Left kidney (tissue), 2 donors: ENCODE data around the gene BMPR1B. TPM values are rescaled to one million over a fixed set of nuclear protein-coding genes. Genes with fewer than 3 reads are reported as not detected.
A peak's percentile ranks its signal among the peaks of the same experiment; 100 is the strongest.

ENCODE experiments used
- DNase-seq: peaks from one replicate; pipeline ENCODE4 v3.0.0-alpha.2; 2013
- polyA plus RNA-seq: library from polyadenylated mRNA; unstranded; fragments of 120-200 nt; gene quantifications from one replicate; pipeline ENCODE4 v1.2.1, GENCODE V29; 2013; ENCODE audit not compliant: insufficient read length

The BMPR1B gene
- polyA plus RNA-seq, 1 donor, result 22.7 TPM

- DNase-seq, result no peak
These were observed 154.9 kb downstream of the BMPR1B start for GRCh38 chr4:94912606-94913005.

GRCh38 chr4:94913316-94913715 is 155.6 kb downstream of the BMPR1B start:
- DNase-seq, result no peak

- DNase-seq, result no peak
These were observed 159.4 kb downstream of the BMPR1B start for GRCh38 chr4:94917146-94917545.

GRCh38 chr4:94918543-94918942 is 160.8 kb downstream of the BMPR1B start:
- DNase-seq, result no peak

GRCh38 chr4:94920369-94920768 is 162.6 kb downstream of the BMPR1B start:
- no peak for DNase-seq

- no peak for DNase-seq
These were observed 166.8 kb downstream of the BMPR1B start for GRCh38 chr4:94924566-94924965.

GRCh38 chr4:94925764-94926347 is 168.1 kb downstream of the BMPR1B start:
- no peak for DNase-seq

- DNase-seq, result no peak
These were observed 169.2 kb downstream of the BMPR1B start for GRCh38 chr4:94926936-94927335.

GRCh38 chr4:94927696-94928095 is 169.9 kb downstream of the BMPR1B start:
- DNase-seq, result no peak

- DNase-seq, result no peak
These were observed 171.9 kb downstream of the BMPR1B start for GRCh38 chr4:94929696-94930095.

- DNase-seq, result no peak
These were observed 173.9 kb downstream of the BMPR1B start for GRCh38 chr4:94931626-94932025.

- DNase-seq, result no peak
These were observed 174.6 kb downstream of the BMPR1B start for GRCh38 chr4:94932366-94932765.

GRCh38 chr4:94933799-94934198 is 176.0 kb downstream of the BMPR1B start:
- DNase-seq, result no peak

- no peak for DNase-seq
These were observed 176.4 kb downstream of the BMPR1B start for GRCh38 chr4:94934201-94934600.

GRCh38 chr4:94934864-94935263 is 177.1 kb downstream of the BMPR1B start:
- DNase-seq, result no peak

GRCh38 chr4:94936854-94937253 is 179.1 kb downstream of the BMPR1B start:
- no peak for DNase-seq

GRCh38 chr4:94939791-94940519 is 182.2 kb downstream of the BMPR1B start:
- DNase-seq, result no peak

GRCh38 chr4:94940520-94940908 is 182.8 kb downstream of the BMPR1B start:
- no peak for DNase-seq

GRCh38 chr4:94941706-94942105 is 184.0 kb downstream of the BMPR1B start:
- no peak for DNase-seq

- DNase-seq, result no peak
These were observed 187.0 kb downstream of the BMPR1B start for GRCh38 chr4:94944726-94945125.

GRCh38 chr4:94947681-94948108 is 189.9 kb downstream of the BMPR1B start:
- no peak for DNase-seq

- no peak for DNase-seq
These were observed 196.5 kb downstream of the BMPR1B start for GRCh38 chr4:94954251-94954650.

GRCh38 chr4:94957030-94957429 is 199.3 kb downstream of the BMPR1B start:
- DNase-seq, result peak; percentile 58

GRCh38 chr4:94959307-94959706 is 201.6 kb downstream of the BMPR1B start:
- no peak for DNase-seq
